Head of caudate nucleus (tissue), 42 donors: ENCODE measurements around the gene SNX21.
A peak's percentile ranks its signal among the peaks of the same experiment; 100 is the strongest.
"Not testable (repeated sequence)": the region's sequence is repeated elsewhere in the genome, so short reads cannot be mapped to it uniquely, and the experiment has no call there.

ENCODE experiments used
- DNase-seq, 42 donors: peaks; one replicate each; pipeline versions ENCODE4 v3.0.0 to v3.0.0-alpha.2; 2020 to 2021; ENCODE audit warnings: mixed read lengths in 7 of 42
- intact Hi-C: fragments of 100-400 bp; cut with DNase I; formaldehyde crosslinking; loops from one replicate; pipeline ENCODE4 v1.15.0; 2022

Gene SNX21

GRCh38 chr20:45867136-45867818 is 33.7 kb downstream of the SNX21 start:
- intact Hi-C loops, result no loop called here
- DNase-seq, result no peak

- intact Hi-C loops, result no loop called here
- no peak for DNase-seq
These were observed 34.2 kb downstream of the SNX21 start for GRCh38 chr20:45867819-45868176.

- intact Hi-C loops, result no loop called here
- DNase-seq, result no peak
These were observed 39.0 kb downstream of the SNX21 start for GRCh38 chr20:45872626-45873025.

GRCh38 chr20:45873409-45874103 is 40.0 kb downstream of the SNX21 start:
- DNase-seq, result no peak
- intact Hi-C loops, result no loop called here

- DNase-seq, intact Hi-C loops: not testable (repeated sequence)
These were observed 40.5 kb downstream of the SNX21 start for GRCh38 chr20:45874104-45874481.

- no peak for DNase-seq
- intact Hi-C loops, result no loop called here
These were observed 41.0 kb downstream of the SNX21 start for GRCh38 chr20:45874576-45874975.

DNA sequence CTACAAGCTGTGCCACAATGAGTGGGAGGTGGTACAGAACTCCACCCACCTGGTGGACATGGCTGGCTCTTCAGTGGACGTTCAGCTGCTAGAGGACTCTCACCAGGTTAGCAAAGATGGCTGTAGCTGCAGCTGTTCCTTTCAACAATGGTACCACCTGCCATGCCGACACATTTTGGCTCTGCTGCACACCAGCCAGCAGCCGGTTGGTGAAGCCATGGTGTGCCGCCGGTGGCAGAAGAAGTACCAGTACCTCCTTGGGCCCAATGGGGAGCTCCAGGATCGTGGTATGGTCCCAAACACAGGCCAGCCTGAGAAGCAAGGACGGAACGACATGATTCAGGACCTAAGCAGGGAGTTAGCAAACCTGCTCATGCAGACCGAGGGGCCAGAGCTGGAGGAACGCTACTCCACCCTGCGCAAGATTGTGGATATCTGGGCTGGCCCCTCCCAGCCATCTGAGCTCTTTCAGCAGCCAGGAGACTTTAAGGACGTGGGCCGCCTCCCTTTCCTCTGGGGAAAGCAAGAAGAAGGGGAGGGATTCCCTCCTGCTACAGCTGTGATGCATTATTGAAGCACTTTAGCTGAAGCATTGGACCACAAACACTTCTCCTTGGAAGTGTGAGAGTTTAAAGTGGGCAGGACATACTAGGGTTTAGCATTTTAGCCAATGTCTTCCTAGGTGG is 44.6 kb downstream of the SNX21 start:
- intact Hi-C loops, result no loop called here
- no peak for DNase-seq

- DNase-seq, result peak; percentile 98 to 100 (median 100)
- intact Hi-C loops, result no loop called here
These were observed 47.6 kb downstream of the SNX21 start, which contains the start of gene ZSWIM1 for GRCh38 chr20:45880988-45881788. ZSWIM1 (plus strand) TSS chr20:45881227; CDS start chr20:45882593, 1,366 bp downstream.

- intact Hi-C loops, result no loop called here
- no peak for DNase-seq
These were observed 49.0 kb downstream of the SNX21 start for GRCh38 chr20:45882469-45883099.

GRCh38 chr20:45883100-45883469 is 49.5 kb downstream of the SNX21 start:
- DNase-seq, result no peak
- intact Hi-C loops, result no loop called here

GRCh38 chr20:45886590-45887345 is 53.2 kb downstream of the SNX21 start:
- intact Hi-C loops, result no loop called here
- no peak for DNase-seq

DNA sequence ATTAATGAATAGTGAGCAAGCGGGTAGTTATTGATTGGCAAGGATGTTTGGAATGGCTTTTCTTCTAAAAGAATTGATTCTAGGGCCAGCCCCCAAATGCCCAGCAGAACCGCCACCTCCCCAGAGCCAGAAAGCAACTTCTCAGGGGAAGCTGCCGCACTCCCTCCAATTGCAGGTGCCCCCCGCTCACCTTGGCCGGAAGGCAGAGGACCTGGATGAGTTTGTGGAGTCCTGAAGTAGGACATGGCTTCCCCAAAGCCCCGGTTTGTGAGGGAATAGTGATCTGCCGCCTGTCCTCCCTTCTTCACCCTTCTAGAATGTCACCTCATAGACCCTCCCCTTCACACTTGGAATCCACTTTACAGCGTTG is 53.7 kb downstream of the SNX21 start, which contains the start of gene SPATA25:
TSS of gene SPATA25 (minus strand) at position 277 of the 370 bp plus-strand sequence. CDS start at position 245, 32 bp downstream.
- intact Hi-C loops, result no loop called here
- DNase-seq, result no peak

- intact Hi-C loops, result no loop called here
- DNase-seq, result no peak
These were observed 55.1 kb downstream of the SNX21 start for GRCh38 chr20:45888681-45889080.

DNA sequence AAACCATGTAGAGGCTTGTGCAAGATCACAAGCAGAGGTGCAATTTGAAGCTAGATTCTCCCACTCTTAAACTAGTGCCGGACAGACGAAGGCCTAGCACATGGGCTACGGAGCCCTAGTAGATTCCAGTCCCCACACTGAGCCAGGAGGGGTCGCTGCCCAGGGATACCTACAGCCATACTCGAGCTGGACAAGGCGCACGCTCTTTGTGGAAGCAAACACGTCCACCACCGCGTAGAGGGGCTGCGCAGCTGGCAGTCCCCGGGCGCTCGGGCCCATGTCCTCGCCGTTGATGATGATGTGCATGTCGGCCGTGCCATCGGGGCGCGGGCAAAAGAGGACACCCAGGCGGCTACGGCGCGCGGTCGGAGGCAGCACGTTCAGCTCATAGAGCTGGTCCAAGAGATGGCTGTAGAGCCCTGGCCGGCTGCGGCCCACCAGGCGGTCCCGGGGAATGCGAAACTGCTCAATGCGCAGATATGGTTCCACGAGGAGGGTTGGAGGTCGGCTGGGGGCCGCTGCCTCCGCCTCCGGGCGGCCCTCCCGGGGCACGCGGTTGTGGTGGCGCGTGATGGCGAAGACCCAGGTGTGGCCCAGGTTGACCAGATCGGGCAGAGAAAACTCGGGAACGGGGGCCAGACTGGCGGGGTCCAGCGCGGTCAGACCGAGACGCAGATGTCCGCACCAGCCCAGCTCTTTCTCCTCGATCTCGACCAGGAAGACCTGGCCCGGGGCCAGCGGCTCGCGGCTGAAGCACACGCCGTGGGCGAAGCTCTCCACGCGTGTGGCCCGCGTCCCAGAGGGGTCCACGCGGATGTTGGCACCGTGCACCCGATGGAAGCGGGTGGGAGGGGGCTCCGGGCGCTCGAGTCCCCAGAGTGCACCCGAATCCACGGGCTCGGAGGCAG is 56.7 kb downstream of the SNX21 start:
- intact Hi-C loops, result loop anchor here (2.0 kb wide), 1 partner anchor 44 kb away; the partner anchor contains the start of gene PCIF1
- DNase-seq, result peak; percentile 51 to 85 (median 69)

GRCh38 chr20:45890985-45891983 is 57.7 kb downstream of the SNX21 start, which contains the start of the genes CTSA and NEURL2:
CTSA (plus strand) TSS chr20:45891335; CDS start chr20:45891569, 234 bp downstream.
NEURL2 (minus strand) TSS chr20:45891208; CDS start chr20:45890991, 217 bp downstream.
- intact Hi-C loops, result loop anchor here (2.0 kb wide), 1 partner anchor 44 kb away; the partner anchor contains the start of gene PCIF1
- DNase-seq, result peak; percentile 89 to 98 (median 95)
